ENCODE measurements around the gene GPR6.

The GPR6 gene

DNA sequence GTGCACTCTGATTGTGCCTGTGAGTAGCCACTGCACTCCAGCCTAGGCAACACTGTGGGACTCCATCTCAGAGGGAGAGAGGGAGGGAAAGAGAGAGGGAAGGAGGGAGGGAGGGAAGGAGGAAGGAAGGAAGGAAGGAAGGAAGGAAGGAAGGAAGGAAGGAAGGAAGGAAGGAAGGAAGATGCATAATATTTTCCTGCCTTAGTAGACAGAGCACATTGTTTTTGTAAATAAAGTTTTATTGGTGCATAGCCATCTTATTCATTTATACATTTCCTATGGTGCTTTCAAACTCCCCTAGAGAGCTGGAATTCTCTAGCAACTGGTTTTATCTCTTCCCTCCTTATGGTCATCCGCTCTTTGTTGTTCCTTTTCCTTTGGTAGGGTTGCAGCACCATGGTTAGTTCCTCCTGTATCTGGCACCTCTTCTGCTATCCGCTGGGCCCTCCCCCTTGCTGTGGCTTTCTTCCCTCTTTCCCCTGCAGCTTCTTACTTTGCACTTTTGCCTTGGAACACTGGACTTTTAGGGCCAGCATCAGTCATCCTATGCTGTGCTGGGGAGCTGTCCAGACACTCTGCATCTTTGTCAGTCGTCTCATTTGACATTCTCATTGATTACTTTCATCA is 20.2 kb downstream of the GPR6 start:
- H3K4me3 ChIP-seq (ENCODE audit: low read depth, low read length) = no peak overlapping the region

- H3K4me3 ChIP-seq (ENCODE audit: low read depth, low read length) = no peak overlapping the region
Observed at GRCh38 chr6:109999740-110000139, 21.6 kb downstream of the GPR6 start.

DNA sequence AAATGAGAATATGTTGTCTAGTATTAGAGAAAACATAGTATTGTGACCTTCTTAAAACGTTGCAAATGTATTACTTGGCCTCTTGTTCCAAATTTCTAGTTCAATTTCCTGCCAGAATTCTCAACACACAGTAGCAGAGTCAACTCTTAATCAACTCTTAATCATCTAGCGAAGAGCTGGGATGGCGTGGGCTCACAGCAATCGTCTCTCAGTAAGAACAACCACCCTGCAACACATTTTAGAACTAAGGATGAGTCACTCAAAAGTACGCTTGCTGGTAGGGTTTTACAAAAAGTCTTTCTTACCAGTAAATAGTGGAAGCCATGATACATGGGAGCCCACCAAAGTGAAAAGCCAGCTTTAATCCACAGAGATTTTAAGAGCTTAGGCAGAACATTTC is 24.6 kb downstream of the GPR6 start:
- H3K4me3 ChIP-seq (ENCODE audit: low read depth, low read length) = no peak overlapping the region

DNA sequence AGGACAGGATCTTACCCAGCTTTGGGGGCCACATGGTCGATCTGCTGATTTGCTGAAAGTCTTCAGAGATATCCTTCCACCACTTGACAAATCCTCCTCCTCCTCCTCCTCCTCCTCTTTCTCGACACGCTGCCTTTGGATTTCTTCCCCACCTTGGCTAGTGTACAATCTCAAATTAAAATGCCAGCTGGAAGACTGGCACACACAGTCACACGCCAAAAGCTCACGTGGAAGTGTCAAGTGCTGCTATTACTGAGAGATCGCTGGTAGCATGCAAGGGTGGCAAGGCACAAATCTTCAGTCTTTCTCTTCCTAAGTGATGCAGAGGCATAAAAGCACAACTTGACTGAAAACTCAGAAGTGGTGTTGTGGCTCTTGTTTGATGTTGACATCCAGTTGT is 35.3 kb downstream of the GPR6 start:
- H3K4me3 ChIP-seq (ENCODE audit: low read depth, low read length) = no peak overlapping the region

- H3K4me3 ChIP-seq (ENCODE audit: low read depth, low read length) = no peak overlapping the region
Observed at GRCh38 chr6:110015206-110015605, 37.1 kb downstream of the GPR6 start.

GRCh38 chr6:110017306-110017705 is 39.2 kb downstream of the GPR6 start:
- no peak overlapping the region for H3K4me3 ChIP-seq (ENCODE audit: low read depth, low read length)

- no peak overlapping the region for H3K4me3 ChIP-seq (ENCODE audit: low read depth, low read length)
Observed at GRCh38 chr6:110017946-110018345, 39.8 kb downstream of the GPR6 start.

DNA sequence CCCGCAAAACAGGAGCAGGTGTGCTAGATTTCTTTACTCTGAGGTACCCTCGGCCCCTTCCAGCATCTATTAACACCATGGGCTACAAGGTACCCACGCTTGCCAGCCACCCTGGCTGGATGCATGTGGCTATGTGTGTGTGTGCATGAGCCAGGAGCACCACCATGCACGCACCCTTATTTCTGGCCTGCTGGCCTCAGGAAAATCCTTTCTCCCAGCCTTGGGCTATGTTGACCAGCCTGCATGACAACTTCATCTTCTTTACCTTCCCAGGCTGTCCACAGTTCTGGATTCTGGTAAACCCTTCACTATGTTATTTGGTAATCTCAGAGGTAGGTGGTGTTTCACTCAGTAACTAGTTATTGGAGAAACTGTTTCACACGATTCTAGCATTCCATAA is 40.4 kb downstream of the GPR6 start:
- H3K4me3 ChIP-seq (ENCODE audit: low read depth, low read length) = no peak overlapping the region

DNA sequence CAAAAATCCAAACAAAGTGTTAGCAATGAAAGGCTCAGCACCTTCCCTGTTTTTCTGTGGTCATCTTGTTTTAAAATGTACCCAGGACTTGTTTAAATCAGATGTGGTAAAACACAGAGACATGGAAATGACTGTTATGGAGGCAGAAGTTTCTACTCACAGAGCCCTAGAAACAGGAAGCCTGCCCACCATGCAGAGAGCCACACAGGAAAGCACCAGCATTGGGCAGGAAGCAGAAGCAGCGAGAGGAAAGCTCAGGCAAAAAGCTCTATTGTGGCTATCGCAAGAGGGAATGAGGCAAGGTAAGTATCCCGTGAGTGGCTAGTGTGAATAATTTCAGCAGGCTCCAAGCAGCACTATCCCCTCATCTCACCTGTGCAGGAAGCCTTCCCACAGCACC is 42.8 kb downstream of the GPR6 start:
- no peak overlapping the region for H3K4me3 ChIP-seq (ENCODE audit: low read depth, low read length)

- no peak overlapping the region for H3K4me3 ChIP-seq (ENCODE audit: low read depth, low read length)
Observed at GRCh38 chr6:110029144-110029543, 51.0 kb downstream of the GPR6 start.
